Astrocyte (in vitro differentiated cells and primary cell): ENCODE measurements around the gene CCDC178.

Experiments used
- CTCF ChIP-seq: IDR thresholded peaks from 2 replicates; pipeline ENCODE4 v1.5.1; 2011; ENCODE audit warnings: low read depth, mild to moderate bottlenecking, inconsistent platforms, low read length, moderate library complexity; ENCODE audit not compliant: insufficient read depth
- EZH2 ChIP-seq: IDR thresholded peaks from 2 replicates; pipeline ENCODE4 v1.6.1; 2012; ENCODE audit warnings: mild to moderate bottlenecking, low read length, inconsistent platforms; ENCODE audit not compliant: insufficient read depth

- TF ChIP-seq CTCF (no peak), EZH2 (no peak)
Observed at GRCh38 chr18:32983721-32984120, 456.8 kb downstream of the CCDC178 start.
